H9 (cell line): ENCODE results near the gene DIAPH3. TPM values are rescaled to one million over a fixed set of nuclear protein-coding genes. Genes with fewer than 3 reads are reported as not detected.

ENCODE experiments used
- DNase-seq: peaks from one replicate; pipeline ENCODE4 v3.0.0-alpha.2; 2017
- H2AFZ ChIP-seq: one replicate; pipeline ENCODE4 v1.6.1; 2013; ENCODE audit warnings: mild to moderate bottlenecking, low read length, control low read depth, moderate library complexity
- H2AK5ac ChIP-seq: 2 replicates; pipeline ENCODE4 v1.6.1; 2013; ENCODE audit warnings: low read length, control low read depth, mixed read lengths; ENCODE audit not compliant: insufficient read length
- H2BK120ac ChIP-seq: one replicate; pipeline ENCODE4 v1.6.1; 2013; ENCODE audit warnings: low read depth, mild to moderate bottlenecking, low read length, control low read depth, inconsistent platforms; ENCODE audit not compliant: poor library complexity, severe bottlenecking
- H2BK12ac ChIP-seq: 2 replicates; pipeline ENCODE4 v1.6.1; 2013; ENCODE audit warnings: low read length, control low read depth, mixed read lengths, low read depth; ENCODE audit not compliant: insufficient read length
- H2BK15ac ChIP-seq: 2 replicates; pipeline ENCODE4 v1.6.1; 2013; ENCODE audit warnings: low read depth, low read length, control low read depth
- H2BK20ac ChIP-seq: one replicate; pipeline ENCODE4 v1.6.1; 2013; ENCODE audit warnings: low read depth, mild to moderate bottlenecking, low read length, control low read depth, inconsistent platforms; ENCODE audit not compliant: poor library complexity, severe bottlenecking
- H2BK5ac ChIP-seq: 2 replicates; pipeline ENCODE4 v1.6.1; 2013; ENCODE audit warnings: low read length, control low read depth, mixed read lengths; ENCODE audit not compliant: insufficient read length
- H3K14ac ChIP-seq: 2 replicates; pipeline ENCODE4 v1.6.1; 2013; ENCODE audit warnings: low read length, control low read depth; ENCODE audit not compliant: insufficient read depth
- H3K18ac ChIP-seq: 2 replicates; pipeline ENCODE4 v1.6.1; 2013; ENCODE audit warnings: low read depth, mild to moderate bottlenecking, mixed read lengths, low read length, control low read depth; ENCODE audit not compliant: insufficient read length
- H3K23ac ChIP-seq: 2 replicates; pipeline ENCODE4 v1.6.1; 2013; ENCODE audit warnings: low read length, control low read depth, mixed read lengths, low read depth; ENCODE audit not compliant: insufficient read length
- H3K23me2 ChIP-seq: 2 replicates; pipeline ENCODE4 v1.6.1; 2013; ENCODE audit warnings: low read depth, mild to moderate bottlenecking, mixed read lengths, low read length, control low read depth; ENCODE audit not compliant: insufficient read length, poor library complexity, severe bottlenecking
- H3K27ac ChIP-seq: 2 replicates; pipeline ENCODE4 v1.5.1; 2013; ENCODE audit warnings: low read length, control low read depth, mixed read lengths, low read depth; ENCODE audit not compliant: insufficient read length
- H3K27me3 ChIP-seq: 2 replicates; pipeline ENCODE4 v1.6.1; 2013; ENCODE audit warnings: low read length, control low read depth, inconsistent platforms; ENCODE audit not compliant: insufficient read depth
- H3K4ac ChIP-seq: 2 replicates; pipeline ENCODE4 v1.6.1; 2013; ENCODE audit warnings: low read depth, mild to moderate bottlenecking, control low read depth, inconsistent platforms, low read length, moderate library complexity
- H3K4me1 ChIP-seq: 2 replicates; pipeline ENCODE4 v1.6.1; 2013; ENCODE audit warnings: low read length, control low read depth, inconsistent platforms; ENCODE audit not compliant: insufficient read depth
- H3K4me2 ChIP-seq: 2 replicates; pipeline ENCODE4 v1.6.1; 2013; ENCODE audit warnings: low read length, control low read depth, mixed read lengths; ENCODE audit not compliant: insufficient read length, insufficient read depth
- H3K56ac ChIP-seq: 2 replicates; pipeline ENCODE4 v1.6.1; 2013; ENCODE audit warnings: low read depth, mild to moderate bottlenecking, mixed read lengths, low read length, control low read depth; ENCODE audit not compliant: insufficient read length
- H3K79me1 ChIP-seq: 2 replicates; pipeline ENCODE4 v1.6.1; 2013; ENCODE audit warnings: low read depth, mild to moderate bottlenecking, moderate library complexity, low read length, control low read depth, inconsistent platforms; ENCODE audit not compliant: insufficient read depth, poor library complexity, severe bottlenecking
- H3K79me2 ChIP-seq: 2 replicates; pipeline ENCODE4 v1.6.1; 2013; ENCODE audit warnings: low read length, control low read depth, inconsistent platforms; ENCODE audit not compliant: insufficient read depth
- H3K9ac ChIP-seq: 2 replicates; pipeline ENCODE4 v1.6.1; 2013; ENCODE audit warnings: low read length, control low read depth, mixed read lengths; ENCODE audit not compliant: insufficient read length; ENCODE audit errors: extremely low read depth
- H3K9me3 ChIP-seq: one replicate; pipeline ENCODE4 v1.6.1; 2013; ENCODE audit warnings: low read depth, low read length, inconsistent platforms; ENCODE audit not compliant: control insufficient read depth
- H3T11ph ChIP-seq: one replicate; pipeline ENCODE4 v1.6.1; 2013; ENCODE audit warnings: mild to moderate bottlenecking, low read length, control low read depth, inconsistent platforms
- H4K20me1 ChIP-seq: one replicate; pipeline ENCODE4 v1.6.1; 2013; ENCODE audit not compliant: control insufficient read depth, insufficient read length, insufficient read depth
- H4K5ac ChIP-seq: 2 replicates; pipeline ENCODE4 v1.6.1; 2013; ENCODE audit warnings: low read depth, mild to moderate bottlenecking, mixed read lengths, low read length, control low read depth; ENCODE audit not compliant: insufficient read length
- H4K8ac ChIP-seq: replicated peaks from 2 replicates; pipeline ENCODE4 v1.6.1; 2013; ENCODE audit warnings: low read length, control low read depth, mixed read lengths, low read depth; ENCODE audit not compliant: insufficient read length
- H4K91ac ChIP-seq: 2 replicates; pipeline ENCODE4 v1.6.1; 2013; ENCODE audit warnings: low read depth, mild to moderate bottlenecking, moderate library complexity, mixed read lengths, low read length, control low read depth; ENCODE audit not compliant: insufficient read length
- H3K27ac Mint-ChIP-seq, 3 experiments: 2 replicates in 2 of 3; 3 replicates in 1 of 3; pipeline ENCODE4 v1.8.0; 2020 to 2021; ENCODE audit warnings: mixed read lengths in 3 of 3, mild to moderate bottlenecking in 1 of 3, moderate library complexity in 1 of 3
- H3K27me3 Mint-ChIP-seq: 2 replicates; pipeline ENCODE4 v1.8.0; 2021; ENCODE audit warnings: low read depth, mild to moderate bottlenecking, moderate library complexity, mixed read lengths
- H3K36me3 Mint-ChIP-seq, 3 experiments: 2 replicates in 2 of 3; 3 replicates in 1 of 3; pipeline ENCODE4 v1.8.0; 2020 to 2021; ENCODE audit warnings: low read depth in 3 of 3, mixed read lengths in 3 of 3; ENCODE audit not compliant: insufficient read depth in 1 of 3
- H3K4me1 Mint-ChIP-seq, 2 experiments: 2 replicates each; pipeline ENCODE4 v1.8.0; 2020; ENCODE audit warnings: mixed read lengths in 2 of 2
- H3K4me3 Mint-ChIP-seq, 2 experiments: 2 replicates in 1 of 2; 3 replicates in 1 of 2; pipeline ENCODE4 v1.8.0; 2020 to 2021; ENCODE audit warnings: mild to moderate bottlenecking in 2 of 2, mixed read lengths in 2 of 2, moderate library complexity in 1 of 2
- H3K9me3 Mint-ChIP-seq, 2 experiments: 2 replicates in 1 of 2; 3 replicates in 1 of 2; pipeline ENCODE4 v1.8.0; 2020; ENCODE audit warnings: mild to moderate bottlenecking in 2 of 2, mixed read lengths in 2 of 2, moderate library complexity in 1 of 2
- CTCF ChIP-seq: fragments of 200-600 bp; sonication (generic); conservative IDR thresholded peaks from 3 replicates; pipeline ENCODE4 v1.8.0; 2021; ENCODE audit warnings: antibody characterized with exemption, mild to moderate bottlenecking
- WGBS: extraction: QIAGEN DNeasy Blood & Tissue Kit; methylation state at CpG from one replicate; pipeline ENCODE4 v1.1.7; 2013; ENCODE audit warnings: missing lambda C conversion rate, low lambda C conversion rate, mixed read lengths; ENCODE audit not compliant: insufficient read length; ENCODE audit errors: extremely low coverage; 5-methylcytosine and 5-hydroxymethylcytosine counted together
- total RNA-seq: library from RNA; stranded (reverse); gene quantifications from 2 replicates; pipeline ENCODE4 v1.2.1, GENCODE V29; 2021

DIAPH3 gene
- total RNA-seq, 1 experiment from 2014 or later, result 23.1 TPM

GRCh38 chr13:60075850-60076249 lies 87.9 kb downstream of the DIAPH3 start:
- no peak overlapping the region for H3K4ac ChIP-seq
- no peak overlapping the region for H4K91ac ChIP-seq
- H2AK5ac ChIP-seq, result no peak overlapping the region
- no peak overlapping the region for H4K8ac ChIP-seq
- no peak overlapping the region for H3K56ac ChIP-seq
- TF ChIP-seq CTCF, result no peak
- no peaks in the 10 kb centered on the region for H3K27me3 ChIP-seq
- H3K14ac ChIP-seq, result no peak overlapping the region
- H3K23ac ChIP-seq, result no peak overlapping the region
- no peaks in the 10 kb centered on the region for H3K9me3 ChIP-seq
- no peak overlapping the region for H3K4me2 ChIP-seq
- H2BK5ac ChIP-seq, result no peak overlapping the region
- no peak overlapping the region for H2BK120ac ChIP-seq
- H3T11ph ChIP-seq, result no peak overlapping the region
- no peak overlapping the region for H3K4me3 Mint-ChIP-seq
- H3K27ac ChIP-seq, result no peak overlapping the region
- no peak overlapping the region for H2AFZ ChIP-seq
- no peak overlapping the region for H3K9ac ChIP-seq
- H3K4me1 ChIP-seq, result no peaks in the 10 kb centered on the region
- no peak for DNase-seq
- no peak overlapping the region for H2BK20ac ChIP-seq
- H3K27me3 Mint-ChIP-seq, result no peaks in the 10 kb centered on the region
- no peak overlapping the region for H2BK12ac ChIP-seq
- H3K27ac Mint-ChIP-seq, result peak overlapping the region in 2 of 3 experiments; percentile 53 to 75; a peak in 1 of 7 replicates
- H2BK15ac ChIP-seq, result no peak overlapping the region
- H3K79me2 ChIP-seq, result no peaks in the 10 kb centered on the region
- no peaks in the 10 kb centered on the region for H3K23me2 ChIP-seq
- no peak overlapping the region for H3K18ac ChIP-seq
- peaks cover 0 to 7% (median 4%) of the 10 kb centered on the region in 3 experiments; a peak in 5 of 7 replicates for H3K36me3 Mint-ChIP-seq
- H4K20me1 ChIP-seq, result no peaks in the 10 kb centered on the region
- H3K9me3 Mint-ChIP-seq, result peaks cover 0 to 3% of the 10 kb centered on the region in 2 experiments; a peak in 1 of 5 replicates
- H3K4me1 Mint-ChIP-seq, result no peaks in the 10 kb centered on the region
- no peak overlapping the region for H4K5ac ChIP-seq
- WGBS, result no CpG with 5 or more reads among the region's 2 CpGs
- H3K79me1 ChIP-seq, result no peaks in the 10 kb centered on the region
